Stimulated activated CD4-positive, alpha-beta T cell treated with anti-CD3 and anti-CD28 coated beads, Interleukin-1b, Interleukin-23, amount 100 ng/mL, for 24 hours (primary cell): ENCODE measurements around the gene ARL9.

Experiments used
- DNase-seq, 4 experiments: peaks; one replicate each; pipeline ENCODE4 v3.0.0-alpha.2; 2020; ENCODE audit warnings: low read depth in 4 of 4, low spot score in 1 of 4

The ARL9 gene

GRCh38 chr4:56531149-56531770 is 25.7 kb downstream of the ARL9 start:
- DNase-seq = no peak

GRCh38 chr4:56531823-56532222 is 26.2 kb downstream of the ARL9 start:
- DNase-seq = no peak

GRCh38 chr4:56532239-56532638 is 26.6 kb downstream of the ARL9 start:
- DNase-seq = no peak

- DNase-seq = no peak
These were observed 30.3 kb downstream of the ARL9 start for GRCh38 chr4:56535915-56536314.

GRCh38 chr4:56537147-56537546 is 31.6 kb downstream of the ARL9 start:
- DNase-seq = no peak

GRCh38 chr4:56540826-56541225 is 35.2 kb downstream of the ARL9 start:
- no peak for DNase-seq

- DNase-seq = peak; percentile 77 to 92 (median 78)
These were observed 39.1 kb downstream of the ARL9 start for GRCh38 chr4:56544573-56545131.

- no peak for DNase-seq
These were observed 45.1 kb downstream of the ARL9 start for GRCh38 chr4:56550642-56551041.

- no peak for DNase-seq
These were observed 45.9 kb downstream of the ARL9 start for GRCh38 chr4:56551516-56551915.

- DNase-seq = no peak
These were observed 46.7 kb downstream of the ARL9 start for GRCh38 chr4:56552273-56552672.

GRCh38 chr4:56570041-56570440 is 64.5 kb downstream of the ARL9 start:
- DNase-seq = no peak
